ENCODE data around the gene ITSN1. TPM values are rescaled to one million over a fixed set of nuclear protein-coding genes. Genes with fewer than 3 reads are reported as not detected.

ITSN1 gene
- total and polyA plus RNA-seq, 7 donors = 10.8 to 45.4 (median 35.7) TPM

DNA sequence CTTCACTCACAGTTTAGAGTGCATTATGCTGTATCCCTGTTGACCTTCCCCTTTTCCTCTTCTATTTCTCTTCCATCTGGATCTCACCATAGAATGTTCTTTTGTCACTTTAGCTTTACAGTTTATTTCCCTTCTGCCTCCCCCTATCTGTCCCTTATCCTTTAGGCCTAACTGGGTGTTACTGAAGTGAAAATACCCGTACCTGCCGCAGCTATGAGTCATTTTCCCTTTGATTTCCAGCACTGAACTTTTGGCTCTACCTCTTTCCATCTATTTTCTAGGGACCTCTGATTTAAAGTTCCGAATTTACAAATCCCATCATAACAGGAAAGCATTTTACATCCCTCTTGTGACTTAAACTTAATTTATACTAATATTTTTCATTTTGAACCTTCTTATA, 19.7 kb downstream of the ITSN1 start:
- H3K4me1 ChIP-seq = peaks cover 0 to 34% (median 17%) of the 10 kb centered on the region in 4 donors
- H3K27me3 ChIP-seq = no peaks in the 10 kb centered on the region
- H3K36me3 ChIP-seq = no peaks in the 10 kb centered on the region
- no peaks in the 10 kb centered on the region for H3K9me3 ChIP-seq
- TF ChIP-seq POLR2AphosphoS5 (IDR thresholded peaks at IDR 0.05) (no peak), POLR2A (IDR thresholded peaks at IDR 0.05) (no peak), CTCF (IDR thresholded peaks at IDR 0.05) (no peak), EP300 (IDR thresholded peaks at IDR 0.05) (no peak)
- H3K27ac ChIP-seq = no peak overlapping the region
- intact Hi-C loops (cut with DNase I) = no loop called here
- DNase-seq = no peak
- 81 to 92% methylated on average over 3 of the region's 3 CpGs for WGBS, 2 donors
- no peak overlapping the region for H3K4me3 ChIP-seq

DNA sequence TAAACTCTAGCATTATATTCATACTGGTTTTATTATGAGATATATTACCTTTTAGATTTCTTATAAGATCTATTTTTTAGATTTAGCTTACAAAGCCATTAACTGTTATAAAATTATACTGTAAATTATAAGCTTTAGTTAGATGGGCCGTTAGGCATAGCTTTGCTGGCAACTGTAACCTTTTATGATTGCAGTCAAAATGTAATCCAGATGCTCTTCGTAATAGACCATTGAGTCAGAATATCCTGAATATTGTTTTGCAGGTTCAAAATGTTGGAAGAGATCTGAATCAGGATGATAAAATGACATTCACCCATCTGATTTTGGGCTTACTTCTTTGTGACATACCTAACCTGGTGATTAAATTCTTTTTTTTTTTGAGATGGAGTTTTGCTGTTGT, 20.9 kb downstream of the ITSN1 start:
- no peak for DNase-seq
- Histone ChIP-seq H3K4me3 (no peak overlapping the region), H3K9me3 (no peaks in the 10 kb centered on the region), H3K4me1 (peaks cover 0 to 29% (median 15%) of the 10 kb centered on the region in 4 donors), H3K27ac (no peak overlapping the region), H3K27me3 (no peaks in the 10 kb centered on the region), H3K36me3 (no peaks in the 10 kb centered on the region)
- WGBS, 2 donors = 20 to 60% methylated on average over 2 of the region's 2 CpGs
- intact Hi-C loops (cut with DNase I) = no loop called here
- TF ChIP-seq EP300 (IDR thresholded peaks at IDR 0.05) = no peak
- no peak for TF ChIP-seq CTCF (IDR thresholded peaks at IDR 0.05)
- no peak for TF ChIP-seq POLR2AphosphoS5 (IDR thresholded peaks at IDR 0.05)
- no peak for TF ChIP-seq POLR2A (IDR thresholded peaks at IDR 0.05)

GRCh38 chr21:33664135-33664534, 21.8 kb downstream of the ITSN1 start:
- 96 to 97% methylated on average over 3 of the region's 3 CpGs for WGBS, 2 donors
- DNase-seq = no peak
- H3K27ac ChIP-seq = no peak overlapping the region
- H3K9me3 ChIP-seq = no peaks in the 10 kb centered on the region
- TF ChIP-seq POLR2AphosphoS5 (IDR thresholded peaks at IDR 0.05) = no peak
- no peak for TF ChIP-seq CTCF (IDR thresholded peaks at IDR 0.05)
- no peak for TF ChIP-seq POLR2A (IDR thresholded peaks at IDR 0.05)
- TF ChIP-seq EP300 (IDR thresholded peaks at IDR 0.05) = no peak
- H3K36me3 ChIP-seq = no peaks in the 10 kb centered on the region
- H3K27me3 ChIP-seq = no peaks in the 10 kb centered on the region
- peaks cover 0 to 27% (median 15%) of the 10 kb centered on the region in 4 donors for H3K4me1 ChIP-seq
- H3K4me3 ChIP-seq = no peak overlapping the region
- intact Hi-C loops (cut with DNase I) = no loop called here

- 77 to 82% methylated on average over 2 of the region's 2 CpGs for WGBS, 2 donors
- Histone ChIP-seq H3K4me1 (peaks cover 0 to 21% (median 6%) of the 10 kb centered on the region in 4 donors), H3K9me3 (no peaks in the 10 kb centered on the region), H3K27ac (no peak overlapping the region), H3K4me3 (no peak overlapping the region), H3K36me3 (no peaks in the 10 kb centered on the region), H3K27me3 (no peaks in the 10 kb centered on the region)
- DNase-seq = no peak
- intact Hi-C loops (cut with DNase I) = no loop called here
- TF ChIP-seq POLR2AphosphoS5 (IDR thresholded peaks at IDR 0.05) (no peak), CTCF (IDR thresholded peaks at IDR 0.05) (no peak), EP300 (IDR thresholded peaks at IDR 0.05) (no peak), POLR2A (IDR thresholded peaks at IDR 0.05) (no peak)
Measured at GRCh38 chr21:33666153-33666552, 23.9 kb downstream of the ITSN1 start.

GRCh38 chr21:33667636-33668035, 25.3 kb downstream of the ITSN1 start:
- Histone ChIP-seq H3K36me3 (no peaks in the 10 kb centered on the region), H3K4me1 (peaks cover 0 to 13% (median 4%) of the 10 kb centered on the region in 4 donors), H3K9me3 (no peaks in the 10 kb centered on the region), H3K27me3 (no peaks in the 10 kb centered on the region), H3K27ac (no peak overlapping the region), H3K4me3 (no peak overlapping the region)
- TF ChIP-seq CTCF (IDR thresholded peaks at IDR 0.05) (no peak), POLR2A (IDR thresholded peaks at IDR 0.05) (no peak), POLR2AphosphoS5 (IDR thresholded peaks at IDR 0.05) (no peak)
- intact Hi-C loops (cut with DNase I) = no loop called here
- 91 to 92% methylated on average over 6 of the region's 6 CpGs for WGBS, 2 donors
- DNase-seq = no peak
